ENCODE results near the gene PLEKHG4.

DNA sequence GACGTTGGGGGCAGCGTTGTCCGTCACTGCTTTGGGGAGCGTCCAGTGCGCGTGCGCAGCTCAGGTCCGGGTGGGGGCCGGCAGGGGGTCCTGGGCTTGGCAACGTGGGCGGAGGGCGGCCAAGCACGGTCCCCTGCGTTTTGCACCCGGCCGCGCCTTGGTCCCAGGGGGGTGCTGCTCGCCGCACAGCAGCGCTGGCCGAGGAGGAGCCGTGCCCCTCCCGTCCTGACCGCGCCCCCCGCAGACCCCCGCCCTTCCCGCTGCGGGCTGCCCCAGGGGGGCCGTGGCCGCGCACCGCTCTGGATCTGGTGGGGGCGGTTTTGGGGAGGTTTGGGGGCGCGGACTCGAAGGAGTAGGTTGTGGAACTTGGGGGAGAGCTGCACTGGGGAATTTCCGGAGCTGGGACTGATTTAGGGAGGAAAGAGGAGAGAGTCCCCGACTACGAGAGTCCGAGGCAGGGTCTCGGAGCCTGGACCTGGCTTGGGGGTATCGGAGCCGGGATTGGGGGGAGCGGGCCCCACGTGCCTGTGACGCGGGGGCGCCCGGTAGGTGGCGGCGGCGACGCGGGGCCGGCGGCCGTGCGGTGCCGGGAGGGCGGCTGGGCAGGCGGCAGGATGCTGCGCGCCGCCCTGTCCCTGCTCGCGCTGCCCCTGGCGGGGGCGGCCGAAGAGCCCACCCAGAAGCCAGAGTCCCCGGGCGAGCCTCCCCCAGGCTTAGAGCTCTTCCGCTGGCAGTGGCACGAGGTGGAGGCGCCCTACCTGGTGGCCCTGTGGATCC, 30.7 kb upstream of the PLEKHG4 start, which contains the start of gene SLC9A5:
- TF ChIP-seq EZH2phosphoT487 (IDR thresholded peaks at IDR 0.05; ENCODE audit: low read depth), result no peak
- TF ChIP-seq, protein P1, sequence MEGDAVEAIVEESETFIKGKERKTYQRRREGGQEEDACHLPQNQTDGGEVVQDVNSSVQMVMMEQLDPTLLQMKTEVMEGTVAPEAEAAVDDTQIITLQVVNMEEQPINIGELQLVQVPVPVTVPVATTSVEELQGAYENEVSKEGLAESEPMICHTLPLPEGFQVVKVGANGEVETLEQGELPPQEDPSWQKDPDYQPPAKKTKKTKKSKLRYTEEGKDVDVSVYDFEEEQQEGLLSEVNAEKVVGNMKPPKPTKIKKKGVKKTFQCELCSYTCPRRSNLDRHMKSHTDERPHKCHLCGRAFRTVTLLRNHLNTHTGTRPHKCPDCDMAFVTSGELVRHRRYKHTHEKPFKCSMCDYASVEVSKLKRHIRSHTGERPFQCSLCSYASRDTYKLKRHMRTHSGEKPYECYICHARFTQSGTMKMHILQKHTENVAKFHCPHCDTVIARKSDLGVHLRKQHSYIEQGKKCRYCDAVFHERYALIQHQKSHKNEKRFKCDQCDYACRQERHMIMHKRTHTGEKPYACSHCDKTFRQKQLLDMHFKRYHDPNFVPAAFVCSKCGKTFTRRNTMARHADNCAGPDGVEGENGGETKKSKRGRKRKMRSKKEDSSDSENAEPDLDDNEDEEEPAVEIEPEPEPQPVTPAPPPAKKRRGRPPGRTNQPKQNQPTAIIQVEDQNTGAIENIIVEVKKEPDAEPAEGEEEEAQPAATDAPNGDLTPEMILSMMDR (IDR thresholded peaks at IDR 0.05; ENCODE audit: low read depth, low read length), result peak; percentile 25; the same call in 1 of the 2 replicates

Measured in OCI-LY3 (cell line).